ENCODE results near the gene FAHD1. TPM values are rescaled to one million over a fixed set of nuclear protein-coding genes. Genes with fewer than 3 reads are reported as not detected.
A peak's percentile ranks its signal among the peaks of the same experiment; 100 is the strongest.

The FAHD1 gene
- total and polyA plus RNA-seq, 2 donors (not counting 1 experiment from before 2014, with no cell fraction given) = 28.3 to 78.3 TPM

DNA sequence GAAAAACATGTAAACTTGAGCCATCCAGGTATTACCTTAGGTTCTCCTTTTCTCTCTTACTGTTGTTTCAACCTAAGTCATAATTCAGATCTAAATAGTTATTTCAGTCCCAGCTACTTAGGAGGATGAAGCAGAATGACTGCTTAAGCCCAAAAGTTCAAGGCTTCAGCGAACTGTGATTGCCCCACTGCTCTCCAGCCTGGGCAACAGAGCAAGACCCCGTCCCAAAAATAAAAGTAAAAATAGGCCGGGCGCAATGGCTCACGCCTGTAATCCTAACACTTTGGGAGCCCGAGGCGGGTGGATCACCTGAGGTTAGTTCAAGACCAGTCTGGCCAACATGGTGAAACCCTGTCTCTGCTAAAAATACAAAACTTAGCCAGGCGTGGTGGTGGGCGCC lies 35.4 kb downstream of the FAHD1 start:
- no peak overlapping the region for H3K9ac ChIP-seq (ENCODE audit: insufficient read depth, low read length)
- no peak overlapping the region for H2AFZ ChIP-seq (ENCODE audit: low read length)
- no peak overlapping the region for H3K4me2 ChIP-seq (ENCODE audit: extremely low read depth, insufficient read depth, low read length)
- H3K27me3 ChIP-seq (ENCODE audit: control insufficient read depth, insufficient read depth, low read length) = peaks cover 21% of the 10 kb centered on the region
- DNase-seq (ENCODE audit: low read depth in 2 of 2) = no peak
- no peaks in the 10 kb centered on the region for H3K36me3 ChIP-seq (ENCODE audit: control insufficient read depth, insufficient read depth, low read length)
- H4K20me1 ChIP-seq (ENCODE audit: control insufficient read depth, extremely low read depth, insufficient read depth, low read length) = no peaks in the 10 kb centered on the region
- no peak for TF ChIP-seq EZH2 (IDR thresholded peaks at IDR 0.05; ENCODE audit: low read length, missing control alignments)
- TF ChIP-seq, protein P1, sequence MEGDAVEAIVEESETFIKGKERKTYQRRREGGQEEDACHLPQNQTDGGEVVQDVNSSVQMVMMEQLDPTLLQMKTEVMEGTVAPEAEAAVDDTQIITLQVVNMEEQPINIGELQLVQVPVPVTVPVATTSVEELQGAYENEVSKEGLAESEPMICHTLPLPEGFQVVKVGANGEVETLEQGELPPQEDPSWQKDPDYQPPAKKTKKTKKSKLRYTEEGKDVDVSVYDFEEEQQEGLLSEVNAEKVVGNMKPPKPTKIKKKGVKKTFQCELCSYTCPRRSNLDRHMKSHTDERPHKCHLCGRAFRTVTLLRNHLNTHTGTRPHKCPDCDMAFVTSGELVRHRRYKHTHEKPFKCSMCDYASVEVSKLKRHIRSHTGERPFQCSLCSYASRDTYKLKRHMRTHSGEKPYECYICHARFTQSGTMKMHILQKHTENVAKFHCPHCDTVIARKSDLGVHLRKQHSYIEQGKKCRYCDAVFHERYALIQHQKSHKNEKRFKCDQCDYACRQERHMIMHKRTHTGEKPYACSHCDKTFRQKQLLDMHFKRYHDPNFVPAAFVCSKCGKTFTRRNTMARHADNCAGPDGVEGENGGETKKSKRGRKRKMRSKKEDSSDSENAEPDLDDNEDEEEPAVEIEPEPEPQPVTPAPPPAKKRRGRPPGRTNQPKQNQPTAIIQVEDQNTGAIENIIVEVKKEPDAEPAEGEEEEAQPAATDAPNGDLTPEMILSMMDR (conservative IDR thresholded peaks at IDR 0.05 in 1 of 2, IDR thresholded peaks at IDR 0.05 in 1 of 2; ENCODE audit: low read depth in 1 of 2, low read length in 2 of 2) = no peak
- H3K79me2 ChIP-seq (ENCODE audit: control insufficient read depth, insufficient read depth, low read length) = no peaks in the 10 kb centered on the region
- H3K27ac ChIP-seq (ENCODE audit: insufficient read depth, low read length) = no peak overlapping the region
- no peaks in the 10 kb centered on the region for H3K4me1 ChIP-seq (ENCODE audit: control insufficient read depth, extremely low read depth, insufficient read depth, low read length)
- H3K9me3 ChIP-seq (ENCODE audit: control insufficient read depth, insufficient read depth, low read depth, low read length) = no peaks in the 10 kb centered on the region
- no peak overlapping the region for H3K4me3 ChIP-seq (replicated peaks in 1 of 4; ENCODE audit: control extremely low read depth in 1 of 4, insufficient read depth in 1 of 4, low read depth in 3 of 4, low read length in 4 of 4)

GRCh38 chr16:1863681-1864460 lies 36.9 kb downstream of the FAHD1 start:
- TF ChIP-seq, protein P1 (conservative IDR thresholded peaks at IDR 0.05 in 1 of 2, IDR thresholded peaks at IDR 0.05 in 1 of 2; ENCODE audit: low read depth in 1 of 2, low read length in 2 of 2) = peak in 1 of 2 donors; percentile 55
- TF ChIP-seq EZH2 (IDR thresholded peaks at IDR 0.05; ENCODE audit: low read length, missing control alignments) = no peak
- Histone ChIP-seq H3K4me1 (ENCODE audit: control insufficient read depth, extremely low read depth, insufficient read depth, low read length) (no peaks in the 10 kb centered on the region), H2AFZ (ENCODE audit: low read length) (no peak overlapping the region), H3K79me2 (ENCODE audit: control insufficient read depth, insufficient read depth, low read length) (no peaks in the 10 kb centered on the region), H3K9me3 (ENCODE audit: control insufficient read depth, insufficient read depth, low read depth, low read length) (no peaks in the 10 kb centered on the region), H3K27ac (ENCODE audit: insufficient read depth, low read length) (no peak overlapping the region), H3K4me2 (ENCODE audit: extremely low read depth, insufficient read depth, low read length) (no peak overlapping the region), H4K20me1 (ENCODE audit: control insufficient read depth, extremely low read depth, insufficient read depth, low read length) (no peaks in the 10 kb centered on the region), H3K9ac (ENCODE audit: insufficient read depth, low read length) (no peak overlapping the region), H3K27me3 (ENCODE audit: control insufficient read depth, insufficient read depth, low read length) (peaks cover 9% of the 10 kb centered on the region), H3K4me3 (replicated peaks in 1 of 4; ENCODE audit: control extremely low read depth in 1 of 4, insufficient read depth in 1 of 4, low read depth in 3 of 4, low read length in 4 of 4) (no peak overlapping the region), H3K36me3 (ENCODE audit: control insufficient read depth, insufficient read depth, low read length) (no peaks in the 10 kb centered on the region)
- DNase-seq (ENCODE audit: low read depth in 2 of 2) = peak; percentile 33 to 68

GRCh38 chr16:1865902-1866690 lies 39.1 kb downstream of the FAHD1 start:
- Histone ChIP-seq H3K9ac (ENCODE audit: insufficient read depth, low read length) (no peak overlapping the region), H3K27me3 (ENCODE audit: control insufficient read depth, insufficient read depth, low read length) (no peaks in the 10 kb centered on the region), H4K20me1 (ENCODE audit: control insufficient read depth, extremely low read depth, insufficient read depth, low read length) (no peaks in the 10 kb centered on the region), H3K4me2 (ENCODE audit: extremely low read depth, insufficient read depth, low read length) (no peak overlapping the region), H3K4me3 (replicated peaks in 1 of 4; ENCODE audit: control extremely low read depth in 1 of 4, insufficient read depth in 1 of 4, low read depth in 3 of 4, low read length in 4 of 4) (no peak overlapping the region), H3K79me2 (ENCODE audit: control insufficient read depth, insufficient read depth, low read length) (no peaks in the 10 kb centered on the region), H3K27ac (ENCODE audit: insufficient read depth, low read length) (no peak overlapping the region), H3K36me3 (ENCODE audit: control insufficient read depth, insufficient read depth, low read length) (no peaks in the 10 kb centered on the region), H3K9me3 (ENCODE audit: control insufficient read depth, insufficient read depth, low read depth, low read length) (no peaks in the 10 kb centered on the region), H3K4me1 (ENCODE audit: control insufficient read depth, extremely low read depth, insufficient read depth, low read length) (peaks cover 3% of the 10 kb centered on the region), H2AFZ (ENCODE audit: low read length) (no peak overlapping the region)
- no peak for TF ChIP-seq EZH2 (IDR thresholded peaks at IDR 0.05; ENCODE audit: low read length, missing control alignments)
- TF ChIP-seq, protein P1 (conservative IDR thresholded peaks at IDR 0.05 in 1 of 2, IDR thresholded peaks at IDR 0.05 in 1 of 2; ENCODE audit: low read depth in 1 of 2, low read length in 2 of 2) = no peak
- DNase-seq (ENCODE audit: low read depth in 2 of 2) = no peak
